B cell (primary cell): ENCODE measurements around the gene ZBTB25. TPM values are rescaled to one million over a fixed set of nuclear protein-coding genes. Genes with fewer than 3 reads are reported as not detected.
A peak's percentile ranks its signal among the peaks of the same experiment; 100 is the strongest.
"Not testable (repeated sequence)": the region's sequence is repeated elsewhere in the genome, so short reads cannot be mapped to it uniquely, and the experiment has no call there.

Source experiments
- ATAC-seq: fragments of 200-7000 bp; cut with Tn5 transposase; one replicate; pipeline ENCODE4 v1.10.0; 2021; ENCODE audit warnings: low read depth, mild to moderate bottlenecking, moderate number of reproducible peaks, moderate library complexity
- CTCF ChIA-PET: fragments of 350-600 bp; sonication (Branson Sonifier 250); formaldehyde crosslinking; loops from one replicate; lab custom pipeline; 2021; ENCODE audit warnings: antibody characterized with exemption, inconsistent platforms; lab: Charles Lee
- POLR2A ChIA-PET: fragments of 350-600 bp; sonication (Branson Sonifier 250); formaldehyde crosslinking; loops from one replicate; lab custom pipeline; 2021; ENCODE audit warnings: antibody characterized with exemption; lab: Charles Lee
- DNase-seq: peaks from one replicate; pipeline ENCODE4 v3.0.0; 2013
- H2AFZ ChIP-seq: 2 replicates; pipeline ENCODE4 v1.6.1; 2012; ENCODE audit warnings: mild to moderate bottlenecking, low read depth, low read length; ENCODE audit not compliant: insufficient read depth, poor library complexity, severe bottlenecking
- H3K27ac ChIP-seq, 2 donors: 1 replicate in 1 of 2; 2 replicates in 1 of 2; pipeline ENCODE4 v1.5.1; 2012 to 2013; ENCODE audit warnings: low read length in 2 of 2, mild to moderate bottlenecking in 2 of 2, moderate library complexity in 1 of 2
- H3K27me3 ChIP-seq, 4 experiments: fragments of 200-600 bp in 1 of 4; sonication (generic) in 1 of 4; replicated peaks in 1 of 4; 1 replicate in 2 of 4; 2 replicates in 2 of 4; pipeline versions ENCODE4 v1.6.1 to v1.7.0; 2013 to 2016; ENCODE audit warnings: low read length in 3 of 4, mild to moderate bottlenecking in 2 of 4, mixed read lengths in 1 of 4, moderate library complexity in 1 of 4; ENCODE audit not compliant: insufficient read depth in 4 of 4, control insufficient read depth in 3 of 4; ENCODE audit errors: control extremely low read depth in 1 of 4
- H3K36me3 ChIP-seq, 2 experiments: replicated peaks in 1 of 2; 1 replicate in 1 of 2; 2 replicates in 1 of 2; pipeline versions ENCODE4 v1.6.1 to v1.7.1; 2013; ENCODE audit warnings: low read length in 1 of 2; ENCODE audit not compliant: insufficient read depth in 2 of 2, control insufficient read depth in 1 of 2; ENCODE audit errors: control extremely low read depth in 1 of 2, extremely low read depth in 1 of 2
- H3K4me1 ChIP-seq, 2 donors: fragments of 200-600 bp in 1 of 2; sonication (generic) in 1 of 2; 1 replicate in 1 of 2; 2 replicates in 1 of 2; pipeline versions ENCODE4 v1.5.1 to v1.6.1; 2013 to 2017; ENCODE audit warnings: low read length in 2 of 2; ENCODE audit not compliant: control insufficient read depth in 2 of 2, insufficient read depth in 2 of 2
- H3K4me2 ChIP-seq: replicated peaks from 2 replicates; pipeline ENCODE3; 2012; ENCODE audit warnings: mild to moderate bottlenecking, low read depth, low read length; ENCODE audit not compliant: poor library complexity, severe bottlenecking
- H3K4me3 ChIP-seq, 5 experiments: fragments of 200-600 bp in 1 of 5; sonication (generic) in 1 of 5; 1 replicate in 3 of 5; 2 replicates in 2 of 5; pipeline versions ENCODE4 v1.5.1 to v1.7.0; 2011 to 2016; ENCODE audit warnings: low read length in 4 of 5, mild to moderate bottlenecking in 4 of 5, low read depth in 2 of 5, control low read depth in 1 of 5, moderate library complexity in 1 of 5; ENCODE audit not compliant: insufficient read depth in 1 of 5; ENCODE audit errors: control extremely low read depth in 1 of 5, extremely low read depth in 1 of 5
- H3K79me2 ChIP-seq: fragments of 200-600 bp; sonication (generic); one replicate; pipeline ENCODE4 v1.6.0; 2016; ENCODE audit warnings: low read length; ENCODE audit not compliant: control insufficient read depth, insufficient read depth
- H3K9ac ChIP-seq: fragments of 200-600 bp; sonication (generic); 2 replicates; pipeline ENCODE4 v1.6.1; 2017; ENCODE audit warnings: mild to moderate bottlenecking, low read length, moderate library complexity
- H3K9me3 ChIP-seq, 3 donors: one replicate each; pipeline versions ENCODE4 v1.6.1 to v1.7.1; 2013; ENCODE audit warnings: low read length in 2 of 3; ENCODE audit not compliant: control insufficient read depth in 2 of 3, insufficient read depth in 1 of 3; ENCODE audit errors: control extremely low read depth in 1 of 3
- H4K20me1 ChIP-seq: 2 replicates; pipeline ENCODE4 v1.6.0; 2012; ENCODE audit warnings: mild to moderate bottlenecking, low read length; ENCODE audit not compliant: insufficient read depth, control insufficient read depth, poor library complexity, severe bottlenecking
- H3K27ac Mint-ChIP-seq: one replicate; pipeline ENCODE4 v1.8.0; 2021; ENCODE audit warnings: mixed read lengths
- H3K27me3 Mint-ChIP-seq: one replicate; pipeline ENCODE4 v1.8.0; 2021; ENCODE audit warnings: mixed read lengths
- H3K4me1 Mint-ChIP-seq: one replicate; pipeline ENCODE4 v1.8.0; 2021; ENCODE audit warnings: mixed read lengths
- H3K4me3 Mint-ChIP-seq: one replicate; pipeline ENCODE4 v1.8.0; 2021; ENCODE audit warnings: mixed read lengths
- H3K9me3 Mint-ChIP-seq: one replicate; pipeline ENCODE4 v1.8.0; 2022; ENCODE audit warnings: mixed read lengths; ENCODE audit not compliant: insufficient read depth
- CTCF ChIP-seq: fragments of 200-600 bp; IDR thresholded peaks from one replicate; pipeline ENCODE4 v1.8.0; 2022; ENCODE audit warnings: antibody characterized with exemption, mild to moderate bottlenecking
- EZH2 ChIP-seq: IDR thresholded peaks from 2 replicates; pipeline ENCODE4 v1.6.1; 2012; ENCODE audit warnings: borderline replicate concordance, low read depth, mild to moderate bottlenecking, moderate library complexity, low read length; ENCODE audit not compliant: insufficient read depth, poor library complexity, severe bottlenecking
- WGBS: methylation state at CpG from one replicate; pipeline ENCODE4 v1.1.5; 2013; ENCODE audit warnings: missing lambda C conversion rate; ENCODE audit not compliant: insufficient coverage; 5-methylcytosine and 5-hydroxymethylcytosine counted together
- intact Hi-C: fragments of 100-400 bp; cut with micrococcal nuclease; formaldehyde crosslinking; loops from one replicate; pipeline ENCODE4 v1.10.0; 2022
- polyA plus RNA-seq: library from polyadenylated mRNA; depleted of rRNA; stranded (reverse); fragments of >200 nt; gene quantifications from 2 replicates; pipeline ENCODE4 v1.2.3, GENCODE V29; 2012
- total RNA-seq, 2 donors: library from RNA; stranded (reverse); fragments of 120-200 nt in 1 of 2; gene quantifications; 1 replicate in 1 of 2; 2 replicates in 1 of 2; pipeline versions ENCODE4 v1.2.3 to v1.2.4, GENCODE V29; 2013 to 2022

Gene ZBTB25
- total and polyA plus RNA-seq, 2 donors (not counting 1 experiment from before 2014, with no cell fraction given), result 20.8 to 45.7 TPM

- H3K9me3 Mint-ChIP-seq, result no peaks in the 10 kb centered on the region
- no peak overlapping the region for H3K27ac Mint-ChIP-seq
- Histone ChIP-seq H3K4me1 (peaks cover 3 to 4% of the 10 kb centered on the region in 2 donors), H3K4me2 (no peak overlapping the region), H3K79me2 (peaks cover 51% of the 10 kb centered on the region), H3K36me3 (peaks cover 0 to 30% of the 10 kb centered on the region in 2 experiments), H3K9me3 (no peaks in the 10 kb centered on the region), H3K9ac (no peak overlapping the region), H3K27me3 (no peaks in the 10 kb centered on the region), H4K20me1 (peaks cover 74% of the 10 kb centered on the region), H3K4me3 (no peak overlapping the region), H3K27ac (no peak overlapping the region), H2AFZ (no peak overlapping the region)
- no peak for ATAC-seq
- peaks cover 24% of the 10 kb centered on the region for H3K4me1 Mint-ChIP-seq
- WGBS, result 87% methylated on average over 3 of the region's 4 CpGs
- DNase-seq, result no peak
- ChIA-PET POLR2A (no interaction called here), CTCF (interaction anchor here (0.7 to 5.5 kb wide), 6 partner anchors 10 to 340 kb away, joined by 3 to 32 read pairs (median 3); no protein-coding TSS in a partner anchor)
- no peaks in the 10 kb centered on the region for H3K27me3 Mint-ChIP-seq
- TF ChIP-seq EZH2 (no peak), CTCF (no peak)
- intact Hi-C loops, result no loop called here
- no peak overlapping the region for H3K4me3 Mint-ChIP-seq
Measured at GRCh38 chr14:64520699-64521098, 17.1 kb upstream of the ZBTB25 start.

GRCh38 chr14:64518229-64518628 lies 14.6 kb upstream of the ZBTB25 start:
- no peaks in the 10 kb centered on the region for H3K27me3 ChIP-seq
- H3K79me2 ChIP-seq, result peaks cover 76% of the 10 kb centered on the region
- H3K9me3 ChIP-seq, result no peaks in the 10 kb centered on the region
- no peak for ATAC-seq
- H3K36me3 ChIP-seq, result peaks cover 0 to 24% of the 10 kb centered on the region in 2 experiments
- DNase-seq, result no peak
- H3K27ac ChIP-seq, result no peak overlapping the region
- H3K4me1 Mint-ChIP-seq, result peaks cover 39% of the 10 kb centered on the region
- H3K4me3 Mint-ChIP-seq, result no peak overlapping the region
- intact Hi-C loops, result no loop called here
- CTCF ChIA-PET, result no interaction called here
- no CpG with 5 or more reads among the region's 4 CpGs for WGBS
- H3K9ac ChIP-seq, result no peak overlapping the region
- no peaks in the 10 kb centered on the region for H3K27me3 Mint-ChIP-seq
- no peaks in the 10 kb centered on the region for H3K9me3 Mint-ChIP-seq
- no peak overlapping the region for H3K4me3 ChIP-seq
- TF ChIP-seq EZH2 (no peak), CTCF (no peak)
- peaks cover 88% of the 10 kb centered on the region for H4K20me1 ChIP-seq
- no peak overlapping the region for H3K4me2 ChIP-seq
- H2AFZ ChIP-seq, result no peak overlapping the region
- H3K27ac Mint-ChIP-seq, result peak overlapping the region; percentile 37
- POLR2A ChIA-PET, result no interaction called here
- peaks cover 3 to 11% of the 10 kb centered on the region in 2 donors for H3K4me1 ChIP-seq

GRCh38 chr14:64517667-64518066 lies 14.0 kb upstream of the ZBTB25 start:
- H3K9me3 ChIP-seq, H3K4me2 ChIP-seq, intact Hi-C loops, ATAC-seq, H3K27ac Mint-ChIP-seq, POLR2A ChIA-PET, DNase-seq, H3K4me3 Mint-ChIP-seq, H3K4me3 ChIP-seq, H3K27ac ChIP-seq, H3K9me3 Mint-ChIP-seq, H3K9ac ChIP-seq, H3K27me3 Mint-ChIP-seq, H2AFZ ChIP-seq, H3K27me3 ChIP-seq: not testable (repeated sequence)
- 100% methylated on average over 2 of the region's 6 CpGs for WGBS
- Histone ChIP-seq H4K20me1 (peaks cover 87% of the 10 kb centered on the region), H3K79me2 (peaks cover 81% of the 10 kb centered on the region), H3K4me1 (peaks cover 3 to 11% of the 10 kb centered on the region in 2 donors), H3K36me3 (peaks cover 0 to 21% of the 10 kb centered on the region in 2 experiments)
- peaks cover 43% of the 10 kb centered on the region for H3K4me1 Mint-ChIP-seq
- CTCF ChIA-PET, result interaction anchor here (10.3 kb wide), 1 partner anchor 37 kb away, joined by 92 read pairs; no protein-coding TSS in a partner anchor
